ENCODE results near the gene ACOT8.
"Not testable (repeated sequence)": the region's sequence is repeated elsewhere in the genome, so short reads cannot be mapped to it uniquely, and the experiment has no call there.

The ACOT8 gene
- 28.4 to 50.9 (median 29.5) reads per million in 4 experiments for total RNA-seq

- peak; percentile 86 for DNase-seq
Observed at GRCh38 chr20:45857114-45857881, at the start of gene ACOT8, which contains the start of gene ZSWIM3. TSS of gene ACOT8 (minus strand) at chr20:45857392. CDS start at chr20:45857315, 77 bp downstream. TSS of gene ZSWIM3 (plus strand) at chr20:45857614. CDS start at chr20:45857826, 212 bp downstream.

- no peak for DNase-seq
Observed at GRCh38 chr20:45905505-45906079, 48.4 kb upstream of the ACOT8 start.

DNA sequence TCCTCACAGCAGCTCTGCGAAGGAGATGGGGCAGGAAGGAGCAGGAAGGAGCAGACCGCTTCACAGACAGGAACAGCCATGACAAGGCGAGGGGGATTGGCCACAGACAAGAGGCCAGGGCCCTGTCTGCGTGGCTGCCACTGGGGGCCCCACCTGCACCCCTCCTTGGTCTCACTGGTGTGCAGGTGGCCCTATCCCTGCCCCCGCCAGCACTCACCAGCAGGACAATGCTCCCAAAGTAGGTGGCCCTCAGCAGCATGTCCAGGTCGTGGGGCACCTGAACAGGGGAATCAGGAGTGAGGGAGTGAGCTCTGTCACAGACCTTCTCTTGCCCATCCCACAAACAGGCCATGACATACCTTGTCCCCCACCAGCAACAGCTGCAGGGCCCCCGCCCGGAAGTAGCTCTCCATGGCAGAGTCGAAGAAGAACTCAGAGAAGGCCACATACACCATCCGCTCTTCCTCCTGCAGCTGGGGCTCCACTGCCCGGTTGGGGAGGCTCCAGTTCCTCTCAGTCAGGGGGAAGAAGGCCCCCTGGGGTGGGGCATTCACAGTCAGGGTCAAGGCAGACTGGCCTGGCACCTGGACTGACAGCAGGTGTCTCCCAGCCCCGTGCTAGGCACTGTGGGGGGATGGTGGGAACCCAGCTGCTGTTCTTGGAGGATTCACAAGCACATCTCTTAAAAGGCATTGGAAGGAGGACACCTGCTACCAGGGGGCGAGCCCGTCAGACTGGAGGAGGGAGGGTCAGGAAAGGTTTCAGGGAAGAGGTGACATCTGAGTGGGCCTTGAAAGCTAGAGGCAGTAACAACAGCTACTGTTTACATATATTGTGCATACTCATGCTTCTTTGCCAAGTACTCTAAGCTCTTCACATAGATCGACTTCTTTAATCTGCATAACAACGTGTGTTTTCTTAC, 47.7 kb upstream of the ACOT8 start:
- DNase-seq: no peak

GRCh38 chr20:45902199-45902701, 45.1 kb upstream of the ACOT8 start:
- no peak for DNase-seq

DNA sequence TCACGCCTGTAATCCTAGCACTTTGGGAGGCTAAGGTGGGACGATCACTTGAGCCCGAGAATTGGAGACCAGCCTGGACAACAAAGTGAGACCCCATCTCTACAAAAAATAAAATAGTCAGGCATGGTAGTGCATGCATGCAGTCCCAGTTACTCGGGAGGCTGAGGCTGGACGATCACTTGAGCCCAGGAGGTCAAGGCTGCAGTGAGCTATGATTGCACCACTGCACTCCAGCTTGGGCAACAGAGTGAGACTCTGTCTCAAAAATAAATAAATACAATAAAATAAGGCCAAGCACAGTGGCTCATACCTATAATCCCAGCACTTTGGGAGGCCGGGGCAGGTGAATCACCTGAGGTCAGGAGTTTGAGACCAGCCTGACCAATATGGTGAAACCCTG, 44.1 kb upstream of the ACOT8 start:
- DNase-seq: not testable (repeated sequence)

DNA sequence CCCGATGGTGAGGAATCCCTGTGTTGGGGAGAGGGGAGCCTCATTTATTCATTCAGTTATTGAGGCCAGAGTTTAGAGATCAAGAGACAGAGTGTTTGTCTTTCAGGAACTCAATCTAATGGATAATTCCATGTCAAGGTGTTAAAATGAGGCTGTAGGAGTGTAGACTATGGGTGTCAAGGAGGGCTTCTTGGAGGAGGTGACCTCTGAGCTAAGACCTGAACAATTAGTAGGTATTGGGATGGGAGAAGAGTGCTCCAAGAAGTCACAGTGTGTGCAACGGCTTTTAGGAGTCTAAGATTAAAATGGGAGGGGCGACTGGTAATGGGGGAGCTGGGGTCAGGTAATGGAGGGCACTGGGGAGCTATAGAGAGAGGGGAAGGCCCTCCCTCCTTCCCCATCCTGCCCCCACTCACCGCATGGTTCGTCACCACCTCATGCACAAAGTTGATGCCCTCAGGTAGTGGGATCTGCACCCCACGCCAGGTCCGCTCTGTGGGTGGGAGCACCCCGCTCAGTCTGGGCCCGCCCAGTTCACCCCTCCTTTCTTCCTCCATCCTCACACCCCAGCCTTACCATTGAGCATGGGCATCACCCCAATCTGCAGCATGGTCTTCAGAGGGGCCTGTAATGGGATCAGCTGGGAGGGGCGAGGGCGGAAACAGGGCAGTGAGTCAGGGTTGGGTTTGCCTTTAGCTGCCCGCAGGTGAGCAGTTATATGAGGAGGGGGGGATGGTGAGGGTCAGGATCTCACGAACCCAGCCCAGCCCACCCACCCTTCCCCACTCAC, 42.0 kb upstream of the ACOT8 start:
- no peak for DNase-seq

- no peak for DNase-seq
Observed at GRCh38 chr20:45898285-45898684, 41.1 kb upstream of the ACOT8 start.

- DNase-seq: no peak
Observed at GRCh38 chr20:45897692-45898091, 40.5 kb upstream of the ACOT8 start.

DNA sequence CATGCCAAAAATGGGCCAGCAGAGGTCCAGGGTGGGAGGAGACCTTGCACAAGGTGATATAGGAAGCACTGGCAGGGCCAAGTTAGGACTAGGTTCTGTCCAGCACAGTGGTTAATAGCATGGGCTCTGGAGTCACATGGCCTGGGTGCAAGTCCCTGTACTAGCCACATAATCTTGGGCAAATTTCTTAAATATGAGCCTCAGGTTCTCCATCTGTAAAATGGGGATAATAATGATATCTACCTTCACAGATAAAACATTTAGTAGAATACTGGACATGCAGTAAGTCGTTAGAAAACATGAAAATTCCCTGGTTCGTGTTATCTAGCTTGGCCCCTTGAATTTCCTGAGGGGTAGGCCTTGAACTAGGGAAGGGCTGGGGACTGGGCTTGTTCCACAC, 40.1 kb upstream of the ACOT8 start:
- no peak for DNase-seq

DNA sequence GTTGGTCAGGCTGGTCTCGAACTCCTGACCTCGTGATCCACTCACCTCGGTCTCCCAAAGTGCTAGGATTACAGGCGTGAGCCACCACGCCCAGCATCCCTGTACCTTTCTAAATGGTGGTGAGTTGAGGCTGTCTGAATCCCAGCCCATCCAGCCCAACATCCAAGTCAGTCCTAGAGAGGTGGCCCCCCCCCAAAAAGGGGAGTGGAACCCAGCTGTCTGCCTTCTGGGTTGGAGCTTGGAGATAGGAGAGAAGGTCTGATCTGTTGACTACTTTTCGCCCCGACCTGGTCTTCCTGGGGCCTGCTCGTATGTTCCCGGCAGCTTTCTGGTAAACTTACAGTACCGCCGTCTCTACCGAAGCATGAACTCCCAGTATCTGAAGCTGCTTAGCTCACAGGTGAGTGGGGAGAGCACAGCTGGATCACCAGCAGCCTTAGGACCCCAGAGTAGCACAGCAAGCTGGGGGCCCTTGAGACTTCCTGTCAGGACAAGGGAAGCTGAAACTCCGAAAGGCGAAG, 39.5 kb upstream of the ACOT8 start:
- no peak for DNase-seq

DNA sequence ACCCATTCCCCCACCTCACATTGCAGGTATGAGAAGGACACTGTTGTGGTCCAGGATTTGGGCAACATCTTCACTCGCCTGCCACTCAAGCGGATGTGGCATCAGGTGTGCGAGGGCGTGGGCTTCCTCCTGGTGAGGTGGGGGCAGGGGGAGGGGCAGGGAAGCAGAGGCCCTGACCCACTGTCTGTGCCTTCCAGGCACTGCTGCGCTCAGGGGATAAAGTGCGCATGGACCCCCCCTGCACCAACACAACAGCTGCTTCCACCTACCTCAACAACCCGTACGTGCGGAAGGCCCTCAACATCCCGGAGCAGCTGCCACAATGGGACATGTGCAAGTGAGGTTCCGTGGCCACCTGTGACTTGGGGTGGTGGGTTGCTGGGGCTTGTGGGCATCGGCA, 37.6 kb upstream of the ACOT8 start:
- DNase-seq: no peak

DNA sequence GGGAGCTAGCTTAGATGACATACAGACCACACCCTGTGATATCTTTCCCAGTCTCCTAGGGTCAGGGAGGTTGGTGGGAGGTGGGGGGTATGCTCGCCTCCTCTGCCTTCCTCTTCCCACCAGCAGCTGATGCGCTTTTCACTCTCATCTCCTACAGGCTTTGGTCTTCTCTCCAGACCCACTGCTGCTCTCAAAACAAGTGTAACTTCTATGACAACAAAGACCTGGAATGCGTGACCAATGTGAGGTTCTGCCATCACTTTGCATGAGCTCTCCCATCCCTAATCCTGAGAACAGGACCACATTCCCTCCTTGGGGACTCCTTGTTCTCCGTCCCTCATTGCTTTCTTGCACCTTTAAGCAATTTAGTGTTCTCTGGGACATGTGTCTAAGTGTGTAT, 36.6 kb upstream of the ACOT8 start:
- DNase-seq: no peak

GRCh38 chr20:45892828-45893500, 35.8 kb upstream of the ACOT8 start:
- DNase-seq: no peak

DNA sequence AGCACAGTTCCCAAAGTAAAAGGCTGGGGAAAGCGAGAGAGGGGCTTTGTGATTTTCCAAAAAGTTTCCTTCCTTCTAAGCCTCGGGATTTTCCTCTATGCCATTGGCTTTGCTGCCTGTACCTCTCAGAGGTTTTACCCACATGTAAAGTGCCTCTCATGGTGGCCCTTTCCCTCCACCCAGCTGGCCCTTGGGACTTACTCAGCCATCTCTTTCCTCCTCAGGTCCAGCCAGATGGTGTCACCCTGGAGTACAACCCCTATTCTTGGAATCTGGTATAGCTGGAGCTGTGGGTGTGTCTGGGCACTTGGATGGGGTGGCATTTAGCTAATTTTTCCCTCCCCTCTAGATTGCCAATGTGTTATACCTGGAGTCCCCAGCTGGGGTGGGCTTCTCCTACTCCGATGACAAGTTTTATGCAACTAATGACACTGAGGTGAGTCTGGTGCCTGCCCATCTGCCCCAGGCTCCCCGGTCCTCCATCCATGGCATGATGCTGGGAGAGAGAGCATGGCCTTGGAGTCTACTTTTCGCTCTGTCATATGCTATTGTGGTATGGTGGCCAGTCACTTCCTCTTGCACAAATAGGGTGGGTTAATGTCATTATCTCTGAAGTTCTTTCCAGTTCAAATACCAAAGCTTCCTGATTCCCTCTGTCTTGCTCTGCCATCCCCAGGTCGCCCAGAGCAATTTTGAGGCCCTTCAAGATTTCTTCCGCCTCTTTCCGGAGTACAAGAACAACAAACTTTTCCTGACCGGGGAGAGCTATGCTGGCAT, 35.0 kb upstream of the ACOT8 start:
- DNase-seq: no peak

DNA sequence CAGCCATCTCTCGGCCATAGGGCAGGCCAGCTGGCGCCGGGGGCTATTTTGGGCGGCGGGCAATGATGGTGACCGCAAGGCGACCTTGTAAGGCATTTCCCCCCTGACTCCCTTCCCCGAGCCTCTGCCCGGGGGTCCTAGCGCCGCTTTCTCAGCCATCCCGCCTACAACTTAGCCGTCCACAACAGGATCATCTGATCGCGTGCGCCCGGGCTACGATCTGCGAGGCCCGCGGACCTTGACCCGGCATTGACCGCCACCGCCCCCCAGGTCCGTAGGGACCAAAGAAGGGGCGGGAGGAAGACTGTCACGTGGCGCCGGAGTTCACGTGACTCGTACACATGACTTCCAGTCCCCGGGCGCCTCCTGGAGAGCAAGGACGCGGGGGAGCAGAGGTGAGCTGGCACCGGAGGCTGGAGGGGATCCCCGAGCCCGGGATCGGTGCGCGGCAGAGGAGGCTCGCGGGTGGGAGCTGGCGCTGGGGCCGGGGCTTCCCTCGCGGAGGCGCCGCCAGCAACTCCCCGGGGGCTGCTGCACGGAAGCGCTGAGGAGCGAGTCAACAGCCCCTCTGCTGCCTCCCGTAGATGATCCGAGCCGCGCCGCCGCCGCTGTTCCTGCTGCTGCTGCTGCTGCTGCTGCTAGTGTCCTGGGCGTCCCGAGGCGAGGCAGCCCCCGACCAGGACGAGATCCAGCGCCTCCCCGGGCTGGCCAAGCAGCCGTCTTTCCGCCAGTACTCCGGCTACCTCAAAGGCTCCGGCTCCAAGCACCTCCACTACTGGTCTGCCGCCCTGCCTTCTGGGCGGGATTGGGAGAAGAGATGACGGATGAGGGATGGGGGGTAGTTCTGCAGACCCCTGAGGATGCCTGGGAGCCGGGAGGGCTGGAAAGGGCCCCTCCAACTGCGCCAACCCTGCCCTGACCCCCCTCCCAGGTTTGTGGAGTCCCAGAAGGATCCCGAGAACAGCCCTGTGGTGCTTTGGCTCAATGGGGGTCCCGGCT, 34.1 kb upstream of the ACOT8 start, which contains the start of the genes CTSA and NEURL2:
Gene CTSA (plus strand): TSS at position 351 of the 999 bp plus-strand sequence. CDS start 234 bp downstream, at position 585.
Gene NEURL2 (minus strand): TSS at position 224 of the 999 bp plus-strand sequence. CDS start 217 bp downstream, at position 7.
- DNase-seq: peak; percentile 77

DNA sequence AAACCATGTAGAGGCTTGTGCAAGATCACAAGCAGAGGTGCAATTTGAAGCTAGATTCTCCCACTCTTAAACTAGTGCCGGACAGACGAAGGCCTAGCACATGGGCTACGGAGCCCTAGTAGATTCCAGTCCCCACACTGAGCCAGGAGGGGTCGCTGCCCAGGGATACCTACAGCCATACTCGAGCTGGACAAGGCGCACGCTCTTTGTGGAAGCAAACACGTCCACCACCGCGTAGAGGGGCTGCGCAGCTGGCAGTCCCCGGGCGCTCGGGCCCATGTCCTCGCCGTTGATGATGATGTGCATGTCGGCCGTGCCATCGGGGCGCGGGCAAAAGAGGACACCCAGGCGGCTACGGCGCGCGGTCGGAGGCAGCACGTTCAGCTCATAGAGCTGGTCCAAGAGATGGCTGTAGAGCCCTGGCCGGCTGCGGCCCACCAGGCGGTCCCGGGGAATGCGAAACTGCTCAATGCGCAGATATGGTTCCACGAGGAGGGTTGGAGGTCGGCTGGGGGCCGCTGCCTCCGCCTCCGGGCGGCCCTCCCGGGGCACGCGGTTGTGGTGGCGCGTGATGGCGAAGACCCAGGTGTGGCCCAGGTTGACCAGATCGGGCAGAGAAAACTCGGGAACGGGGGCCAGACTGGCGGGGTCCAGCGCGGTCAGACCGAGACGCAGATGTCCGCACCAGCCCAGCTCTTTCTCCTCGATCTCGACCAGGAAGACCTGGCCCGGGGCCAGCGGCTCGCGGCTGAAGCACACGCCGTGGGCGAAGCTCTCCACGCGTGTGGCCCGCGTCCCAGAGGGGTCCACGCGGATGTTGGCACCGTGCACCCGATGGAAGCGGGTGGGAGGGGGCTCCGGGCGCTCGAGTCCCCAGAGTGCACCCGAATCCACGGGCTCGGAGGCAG, 33.1 kb upstream of the ACOT8 start:
- DNase-seq: peak; percentile 30

- DNase-seq: no peak
Observed at GRCh38 chr20:45888681-45889080, 31.5 kb upstream of the ACOT8 start.

- DNase-seq: no peak
Observed at GRCh38 chr20:45887346-45887715, 30.1 kb upstream of the ACOT8 start, which contains the start of gene SPATA25. TSS of gene SPATA25 (minus strand) at chr20:45887622. CDS start at chr20:45887590, 32 bp downstream.

Data from effector CD8-positive, alpha-beta T cell (primary cell).